Islet precursor cell (in vitro differentiated cells): ENCODE results near the gene DKKL1.
A peak's percentile ranks its signal among the peaks of the same experiment; 100 is the strongest.

Experiments
- DNase-seq: peaks from one replicate; pipeline ENCODE4 v3.0.0-alpha.2; 2018

The DKKL1 gene

GRCh38 chr19:49422407-49423070 is 58.9 kb downstream of the DKKL1 start:
- peak; percentile 79 for DNase-seq

- DNase-seq: no peak
These were observed 59.7 kb downstream of the DKKL1 start, which contains the start of gene PTH2 for GRCh38 chr19:49423071-49423984. Gene PTH2, minus strand, starts transcription at chr19:49423441. Its CDS starts 102 bp downstream, at chr19:49423339.

GRCh38 chr19:49423985-49424303 is 60.3 kb downstream of the DKKL1 start:
- no peak for DNase-seq
